Mammary epithelial cell (primary cell): Measurements from ENCODE around the gene FOXD3.
"Not testable (repeated sequence)": the region's sequence is repeated elsewhere in the genome, so short reads cannot be mapped to it uniquely, and the experiment has no call there.

ENCODE experiments used
- CTCF ChIP-seq, 2 donors: IDR thresholded peaks in 1 of 2; conservative IDR thresholded peaks in 1 of 2; 2 replicates each; pipeline ENCODE4 v1.5.1; 2011 to 2012; ENCODE audit warnings: inconsistent platforms in 2 of 2, low read length in 2 of 2, mild to moderate bottlenecking in 2 of 2, control low read depth in 1 of 2, low read depth in 1 of 2; ENCODE audit not compliant: insufficient read depth in 1 of 2; ENCODE audit errors: extremely low read depth in 1 of 2
- EZH2 ChIP-seq: IDR thresholded peaks from 2 replicates; pipeline ENCODE4 v1.6.1; 2012; ENCODE audit warnings: low read length, inconsistent platforms, borderline replicate concordance

GRCh38 chr1:63356234-63356633 lies 33.9 kb downstream of the FOXD3 start:
- TF ChIP-seq CTCF (conservative IDR thresholded peaks at IDR 0.05 in 1 of 2, IDR thresholded peaks at IDR 0.05 in 1 of 2; ENCODE audit: extremely low read depth in 1 of 2, insufficient read depth in 1 of 2, low read depth in 1 of 2, low read length in 2 of 2); EZH2: not testable (repeated sequence)
